Stimulated activated CD8-positive, alpha-beta memory T cell treated with anti-CD3 and anti-CD28 coated beads, Interleukin-12 subunit alpha, Interleukin-12 subunit beta, amount 100 ng/mL, for 1 hour (primary cell): Measurements from ENCODE around the gene SH3PXD2A.

Experiments
- DNase-seq: peaks from one replicate; pipeline ENCODE4 v3.0.0-alpha.2; 2020; ENCODE audit warnings: low read depth

Gene SH3PXD2A

GRCh38 chr10:103879409-103879808, 24.0 kb upstream of the SH3PXD2A start:
- no peak for DNase-seq

DNA sequence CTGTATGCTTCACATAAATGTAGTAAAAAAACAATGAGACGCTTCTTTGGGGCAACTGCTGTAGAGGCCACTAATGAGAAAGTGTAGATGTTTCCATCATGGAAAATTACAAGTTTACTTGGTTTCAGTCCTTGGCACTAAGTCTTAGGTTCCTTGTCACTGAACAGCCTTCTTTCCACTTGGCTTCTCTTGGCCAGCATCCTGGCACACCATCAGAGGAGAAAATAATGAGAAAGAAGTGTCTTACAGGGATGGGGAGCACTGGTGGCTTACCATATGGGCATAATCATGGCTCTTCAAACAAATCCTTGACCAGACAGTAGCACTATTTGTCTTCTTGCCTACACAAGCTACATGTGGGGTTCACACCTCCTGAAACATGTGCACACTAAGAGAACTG, 22.5 kb upstream of the SH3PXD2A start:
- DNase-seq: no peak

DNA sequence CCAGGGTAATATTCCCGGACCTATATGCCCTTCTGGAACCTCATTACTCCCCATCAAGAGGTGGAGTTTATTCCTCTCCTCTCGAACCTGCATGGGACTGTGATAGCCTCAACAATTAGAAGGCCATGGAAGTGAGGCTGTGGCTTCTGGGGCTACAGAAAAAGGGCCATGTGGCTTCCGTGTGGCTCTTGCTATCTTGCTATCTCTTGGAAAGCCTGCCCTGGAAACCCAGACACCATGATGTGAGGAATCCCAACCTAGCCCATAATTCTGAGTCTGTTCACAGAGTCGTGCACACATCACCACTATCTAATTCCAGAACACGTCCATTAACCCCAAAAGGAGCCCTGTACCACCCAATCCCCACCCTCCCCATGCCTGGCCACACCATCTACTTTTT, 20.8 kb upstream of the SH3PXD2A start:
- no peak for DNase-seq

DNA sequence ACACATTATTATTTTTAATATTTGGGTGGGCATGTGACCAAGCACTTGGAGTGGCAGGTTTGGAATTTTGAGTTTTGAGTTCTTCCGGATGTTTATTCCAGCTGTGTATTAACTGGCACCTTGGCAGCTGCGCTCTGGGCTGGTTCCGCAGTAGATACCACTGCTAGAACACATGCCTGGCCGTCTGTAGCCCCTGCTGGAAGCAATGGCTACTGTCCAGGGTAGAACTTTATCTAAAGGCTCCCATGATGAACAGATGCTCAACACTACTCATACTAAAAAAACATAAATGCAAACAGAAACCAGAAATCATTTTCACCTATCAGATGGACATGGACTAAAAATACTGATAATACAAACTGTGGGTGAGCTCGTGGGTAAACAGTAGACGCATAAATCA, 19.4 kb upstream of the SH3PXD2A start:
- no peak for DNase-seq

- no peak for DNase-seq
Observed at GRCh38 chr10:103872137-103872931, 17.0 kb upstream of the SH3PXD2A start.

DNA sequence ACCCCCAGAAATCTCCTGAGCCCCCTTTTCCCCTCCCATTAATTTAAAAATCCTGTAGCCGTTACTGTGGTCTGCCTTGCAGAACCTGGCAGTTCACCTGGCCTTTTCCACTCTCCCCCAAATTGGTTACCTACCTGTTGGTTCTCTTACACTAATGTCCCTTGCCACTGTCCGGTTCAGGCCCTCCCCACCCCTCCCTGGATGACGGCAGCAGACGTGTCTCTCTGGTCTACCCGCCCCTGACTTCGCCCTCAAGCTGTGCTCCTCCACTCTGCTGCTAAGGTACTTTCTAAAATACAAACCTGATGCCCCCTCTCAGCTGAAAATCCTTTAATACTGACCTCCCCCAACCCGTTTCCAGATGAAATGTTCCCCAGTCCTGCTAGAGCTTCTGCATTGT, 15.6 kb upstream of the SH3PXD2A start:
- no peak for DNase-seq

DNA sequence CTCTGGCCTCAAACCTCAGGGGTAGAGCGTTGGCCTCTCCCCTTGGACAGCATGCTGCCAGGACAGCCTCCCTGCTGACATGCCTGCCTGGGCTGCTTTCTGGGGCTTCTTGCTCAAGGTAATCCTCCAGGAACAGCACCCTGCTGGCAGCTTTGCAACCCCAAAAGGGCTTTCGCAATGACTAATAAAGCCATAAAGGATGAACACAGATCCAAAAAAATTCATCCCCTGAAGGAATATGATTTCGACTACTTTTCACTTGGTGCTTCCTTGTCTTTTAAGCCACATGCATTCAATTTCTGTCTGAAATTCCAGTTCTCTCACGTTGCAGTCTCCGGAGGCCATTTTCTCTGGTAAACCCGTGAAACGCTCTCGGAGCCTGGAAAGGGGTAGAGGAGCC, 15.1 kb upstream of the SH3PXD2A start:
- no peak for DNase-seq

DNA sequence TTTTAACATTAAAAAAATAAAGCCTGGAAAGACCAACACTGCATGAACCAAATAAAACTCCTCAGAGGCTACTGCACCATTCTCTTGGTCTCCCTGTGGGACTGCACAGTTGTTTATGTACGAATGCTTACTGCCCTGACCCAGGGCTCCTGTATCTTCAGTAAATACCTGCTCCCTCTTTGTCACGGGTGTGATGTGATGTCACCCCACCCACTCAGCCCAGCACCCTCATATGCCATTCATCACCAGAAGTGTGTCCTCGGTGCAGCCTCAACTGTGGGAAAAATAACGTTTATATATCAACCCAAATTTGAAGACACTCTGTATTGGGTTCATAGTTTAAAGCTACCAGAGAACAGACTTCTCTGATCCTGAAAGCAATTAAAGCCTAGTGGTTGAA, 14.0 kb upstream of the SH3PXD2A start:
- DNase-seq: no peak

DNA sequence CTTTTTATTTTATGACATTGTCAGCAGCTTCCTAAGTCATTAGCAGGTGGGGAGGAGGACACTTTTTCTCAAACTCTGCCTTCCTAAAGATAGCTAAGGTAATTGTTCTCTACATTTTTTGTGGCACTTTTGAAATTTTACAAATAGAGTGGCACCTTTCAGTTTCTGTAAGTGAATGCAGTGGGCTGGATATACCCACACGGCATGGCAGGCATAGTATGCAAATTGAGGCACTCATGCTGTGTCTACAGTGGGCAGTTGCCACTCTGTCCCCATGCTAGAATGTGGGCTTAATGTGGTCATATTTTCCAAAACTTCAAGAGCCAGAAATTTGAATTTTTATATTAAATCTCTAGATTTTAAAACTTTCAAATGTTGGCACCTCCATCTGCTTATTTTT, 12.8 kb upstream of the SH3PXD2A start:
- no peak for DNase-seq

DNA sequence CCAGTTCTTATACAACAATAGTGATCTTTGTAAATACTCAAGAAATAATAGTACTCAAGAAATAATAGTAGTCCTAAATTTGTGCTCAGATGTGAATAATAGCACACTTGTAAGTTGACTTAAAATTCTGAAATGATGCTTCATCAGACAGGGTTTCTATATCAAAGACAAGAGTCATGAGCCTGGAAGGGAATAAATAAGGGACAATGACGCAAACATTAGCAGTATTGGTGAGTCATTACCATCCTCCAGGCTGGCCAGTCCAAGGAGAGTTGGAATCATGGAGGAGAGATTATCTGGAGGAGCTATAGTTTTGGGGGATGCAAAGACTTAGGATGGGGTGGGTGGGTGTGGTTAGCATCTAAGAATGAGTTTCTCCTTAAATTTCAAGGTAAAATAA, 6.1 kb upstream of the SH3PXD2A start:
- no peak for DNase-seq

GRCh38 chr10:103859161-103860086, 4.0 kb upstream of the SH3PXD2A start:
- peak; percentile 14 for DNase-seq

DNA sequence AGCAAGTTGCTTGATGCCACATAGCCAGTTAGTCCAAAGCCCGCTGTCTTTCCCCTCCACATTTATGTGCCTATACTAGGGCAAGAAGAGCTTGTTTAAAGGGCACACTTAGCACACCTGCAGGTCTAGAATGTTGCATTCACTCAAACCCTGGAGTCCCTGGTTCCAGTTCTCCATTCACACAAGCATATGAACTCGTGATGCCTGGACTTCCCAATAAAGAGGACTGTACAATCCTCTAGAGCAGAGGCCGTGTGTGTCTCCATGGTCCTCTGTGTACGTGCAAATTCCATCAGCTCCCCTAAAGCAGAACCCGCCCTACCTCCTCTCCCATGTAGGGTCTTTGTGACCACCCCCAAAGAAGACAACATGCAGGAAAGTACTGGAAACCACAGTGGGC, 3.0 kb upstream of the SH3PXD2A start:
- no peak for DNase-seq

DNA sequence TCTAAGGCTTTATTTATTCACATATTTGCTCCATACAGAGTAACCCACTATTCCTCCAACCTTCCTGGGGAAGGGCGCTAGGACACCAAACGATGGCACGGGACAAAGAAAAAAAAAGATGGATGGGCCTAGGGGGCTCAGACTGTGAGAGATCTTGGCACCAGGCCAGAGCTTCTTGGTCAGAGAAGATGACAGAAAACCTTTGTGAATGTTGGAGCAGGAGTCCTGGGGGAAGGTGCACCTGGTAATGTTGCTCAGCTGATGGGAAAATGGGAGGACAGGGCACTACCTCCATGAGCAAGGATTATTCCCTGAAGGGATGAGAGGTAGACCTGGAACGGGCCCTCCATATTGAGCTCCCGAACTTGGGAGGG, 1.4 kb upstream of the SH3PXD2A start:
- no peak for DNase-seq

GRCh38 chr10:103855852-103856796, 748 bp upstream of the SH3PXD2A start:
- DNase-seq: no peak

GRCh38 chr10:103854686-103855391, 537 bp downstream of the SH3PXD2A start:
- no peak for DNase-seq

- DNase-seq: no peak
Observed at GRCh38 chr10:103854265-103854685, 1.1 kb downstream of the SH3PXD2A start.

DNA sequence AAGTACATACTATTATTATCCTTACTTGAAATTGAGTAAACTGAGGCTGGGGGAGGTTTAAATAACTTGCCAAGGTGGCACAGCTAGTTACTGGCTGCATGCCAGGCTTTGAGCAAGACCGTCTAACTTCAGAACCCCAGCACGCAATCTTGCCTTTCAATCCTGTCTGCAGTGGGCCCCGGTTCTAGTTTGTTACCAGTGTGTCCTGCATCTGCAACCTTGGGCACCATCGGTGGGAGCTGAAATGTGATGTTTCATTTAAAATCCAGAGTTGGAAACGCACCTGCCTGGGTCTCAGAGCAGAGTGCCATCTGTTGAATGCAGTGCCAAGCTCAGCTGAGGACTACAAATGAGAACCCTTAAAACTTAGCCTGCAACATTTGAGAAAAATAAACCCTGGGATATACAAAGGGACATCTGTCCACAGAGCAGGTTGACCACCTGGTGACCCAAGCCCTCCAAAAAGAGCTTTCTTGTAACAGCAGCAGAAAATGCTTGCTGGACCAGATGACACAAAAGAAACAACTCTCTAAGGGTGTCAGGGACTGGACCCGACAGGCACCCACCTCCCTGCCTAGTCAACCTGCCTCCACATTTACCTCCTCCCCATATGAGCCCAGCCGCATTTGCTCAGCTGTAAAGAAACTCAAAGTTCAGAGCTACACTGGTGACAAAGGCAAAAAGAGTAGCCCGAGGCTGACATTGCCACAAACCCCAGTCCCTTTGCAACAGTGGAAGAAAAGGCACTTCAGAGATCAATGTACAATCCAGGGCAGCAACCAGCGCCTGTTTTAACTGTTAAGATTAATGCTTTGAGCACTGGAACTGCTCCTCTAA, 1.7 kb downstream of the SH3PXD2A start:
- no peak for DNase-seq

- DNase-seq: no peak
Observed at GRCh38 chr10:103852856-103853255, 2.5 kb downstream of the SH3PXD2A start.

DNA sequence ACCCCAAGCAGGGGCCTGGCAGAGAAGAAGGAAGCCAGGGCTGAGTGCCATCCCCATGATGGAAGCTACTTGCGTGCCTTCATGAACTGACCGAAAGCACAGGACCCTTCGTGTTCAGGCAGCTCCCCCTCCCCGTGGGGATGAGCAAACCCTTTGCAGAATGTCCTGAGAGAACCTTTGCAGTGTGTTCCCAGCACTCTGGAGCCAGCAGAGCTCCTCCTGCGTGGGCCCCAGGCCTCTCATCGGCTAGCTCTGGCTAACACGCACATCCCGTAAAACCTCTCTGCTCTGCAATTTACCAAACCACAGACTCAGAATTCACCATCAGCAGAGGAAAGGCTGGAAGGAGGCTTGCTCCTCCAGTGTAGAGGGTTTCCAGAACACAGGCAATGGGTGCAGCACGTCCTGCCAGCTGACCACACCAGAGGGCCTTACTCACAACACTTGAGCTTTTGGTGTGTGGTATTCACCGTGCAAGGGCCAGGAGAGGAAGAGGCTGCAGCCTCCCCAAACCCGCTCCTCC, 3.1 kb downstream of the SH3PXD2A start:
- no peak for DNase-seq

GRCh38 chr10:103851261-103851660, 4.1 kb downstream of the SH3PXD2A start:
- no peak for DNase-seq
